ENCODE measurements around the gene PRDM5.
A peak's percentile ranks its signal among the peaks of the same experiment; 100 is the strongest.

PRDM5 gene

DNA sequence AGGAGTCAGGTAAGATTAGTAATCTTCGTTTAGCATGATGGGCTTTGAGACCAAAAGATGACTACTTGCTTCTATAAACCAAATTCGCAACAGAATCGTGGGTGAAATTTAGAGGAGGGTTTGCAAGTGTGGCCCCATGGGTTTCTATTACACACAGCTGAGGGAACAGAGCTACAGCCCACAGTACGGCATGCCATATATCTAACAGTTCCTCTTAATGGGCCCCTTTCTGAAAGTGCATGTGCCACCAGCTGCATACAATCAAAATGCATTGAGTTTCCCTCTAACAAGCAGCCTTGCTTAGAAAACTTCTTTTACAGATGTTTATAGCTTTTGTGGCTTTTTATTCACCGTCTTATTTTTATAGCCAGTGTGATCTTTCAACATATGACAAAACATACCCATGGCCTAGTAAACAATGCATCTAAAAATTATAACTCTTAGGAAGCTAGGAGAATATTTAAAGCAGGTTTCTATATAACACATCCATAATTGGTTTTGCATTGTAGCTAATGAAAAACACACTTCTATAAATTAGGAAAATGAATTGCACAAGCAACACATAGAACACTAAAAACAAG, 202.1 kb downstream of the PRDM5 start:
- H3K4me3 ChIP-seq (ENCODE audit: low read depth, low read length) = no peak overlapping the region
- TF ChIP-seq, protein P1, sequence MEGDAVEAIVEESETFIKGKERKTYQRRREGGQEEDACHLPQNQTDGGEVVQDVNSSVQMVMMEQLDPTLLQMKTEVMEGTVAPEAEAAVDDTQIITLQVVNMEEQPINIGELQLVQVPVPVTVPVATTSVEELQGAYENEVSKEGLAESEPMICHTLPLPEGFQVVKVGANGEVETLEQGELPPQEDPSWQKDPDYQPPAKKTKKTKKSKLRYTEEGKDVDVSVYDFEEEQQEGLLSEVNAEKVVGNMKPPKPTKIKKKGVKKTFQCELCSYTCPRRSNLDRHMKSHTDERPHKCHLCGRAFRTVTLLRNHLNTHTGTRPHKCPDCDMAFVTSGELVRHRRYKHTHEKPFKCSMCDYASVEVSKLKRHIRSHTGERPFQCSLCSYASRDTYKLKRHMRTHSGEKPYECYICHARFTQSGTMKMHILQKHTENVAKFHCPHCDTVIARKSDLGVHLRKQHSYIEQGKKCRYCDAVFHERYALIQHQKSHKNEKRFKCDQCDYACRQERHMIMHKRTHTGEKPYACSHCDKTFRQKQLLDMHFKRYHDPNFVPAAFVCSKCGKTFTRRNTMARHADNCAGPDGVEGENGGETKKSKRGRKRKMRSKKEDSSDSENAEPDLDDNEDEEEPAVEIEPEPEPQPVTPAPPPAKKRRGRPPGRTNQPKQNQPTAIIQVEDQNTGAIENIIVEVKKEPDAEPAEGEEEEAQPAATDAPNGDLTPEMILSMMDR (IDR thresholded peaks at IDR 0.05; ENCODE audit: low read depth, low read length) = no peak

DNA sequence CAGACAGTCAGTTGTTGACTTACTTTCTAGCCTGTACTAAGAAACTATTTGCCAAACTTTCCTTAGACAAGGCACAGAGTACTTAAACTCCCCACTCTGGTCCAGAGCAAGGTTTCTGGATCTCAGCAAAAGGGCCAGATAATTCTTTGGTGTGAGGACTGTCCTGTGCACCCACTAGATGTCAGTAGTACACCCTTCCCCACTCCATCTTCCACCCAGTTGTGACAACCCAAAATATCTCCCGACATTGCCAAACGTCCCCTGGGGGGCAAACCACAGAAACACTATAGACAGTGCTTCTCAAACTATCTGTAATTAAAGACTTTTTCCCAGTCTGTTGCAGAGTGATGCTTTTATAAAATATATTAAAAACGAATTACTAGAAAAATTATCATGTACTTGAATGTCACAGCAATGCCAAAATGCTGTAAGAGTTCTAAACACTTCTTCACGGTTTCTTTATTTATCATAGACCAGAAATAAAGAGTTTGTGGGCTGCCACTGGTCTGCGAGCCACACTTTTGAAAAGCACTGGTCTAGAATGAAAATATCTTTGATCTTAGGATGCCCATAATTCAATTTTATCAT, 203.5 kb downstream of the PRDM5 start:
- H3K4me3 ChIP-seq (ENCODE audit: low read depth, low read length) = no peak overlapping the region

DNA sequence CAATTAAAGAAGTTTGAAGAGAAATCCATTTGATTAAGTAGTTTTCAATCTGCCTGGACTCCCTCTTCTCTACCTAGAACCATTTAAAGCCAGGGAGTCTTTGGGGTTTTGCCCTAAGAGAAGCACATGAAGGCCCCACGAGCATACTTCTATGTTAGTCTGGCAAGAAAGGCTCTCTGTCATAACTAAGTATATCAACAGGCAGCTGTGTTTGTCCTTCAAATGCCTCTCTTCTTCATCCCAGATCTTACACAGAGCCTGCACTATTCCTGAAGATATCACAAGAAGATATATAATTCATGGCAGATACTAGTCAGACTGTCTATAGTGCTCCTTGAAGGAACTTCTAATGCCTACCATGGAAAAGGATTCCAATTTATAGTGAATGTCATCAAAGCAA, 206.2 kb downstream of the PRDM5 start:
- H3K4me3 ChIP-seq (ENCODE audit: low read depth, low read length) = no peak overlapping the region
- TF ChIP-seq, protein P1 (IDR thresholded peaks at IDR 0.05; ENCODE audit: low read depth, low read length) = no peak

More for the DNA sequence above, 203.5 kb downstream of the PRDM5 start:
- TF ChIP-seq, protein P1 (IDR thresholded peaks at IDR 0.05; ENCODE audit: low read depth, low read length) = peak; percentile 77

DNA sequence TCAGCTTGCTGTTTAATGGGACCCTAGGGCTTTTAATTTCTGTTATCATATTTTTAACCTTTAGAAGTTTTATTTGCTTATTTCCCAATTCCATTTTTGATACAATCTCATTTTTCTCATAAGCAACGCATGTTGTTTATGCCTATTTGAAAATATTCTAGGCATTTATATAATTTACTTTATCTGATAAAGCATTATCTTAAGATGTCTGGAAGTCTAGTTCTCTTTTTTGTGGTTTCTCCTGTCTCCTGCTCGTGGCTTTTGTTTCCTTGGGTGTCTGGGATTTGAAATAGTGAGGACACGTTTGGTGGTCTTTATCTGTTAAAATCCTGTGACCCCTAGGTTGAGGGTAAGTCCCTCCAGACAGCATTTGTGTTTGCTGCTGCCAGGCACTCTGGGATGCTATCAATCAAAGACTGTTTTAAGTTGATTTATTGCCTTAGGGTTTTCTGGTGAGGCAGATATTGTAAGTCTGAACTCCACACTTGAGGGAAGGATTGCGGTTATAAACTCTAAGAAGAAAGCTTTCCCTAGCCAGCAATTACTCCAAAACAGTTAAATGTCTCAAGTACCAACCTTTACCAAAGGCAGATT, 208.0 kb downstream of the PRDM5 start:
- no peak overlapping the region for H3K4me3 ChIP-seq (ENCODE audit: low read depth, low read length)
- TF ChIP-seq, protein P1 (IDR thresholded peaks at IDR 0.05; ENCODE audit: low read depth, low read length) = no peak

DNA sequence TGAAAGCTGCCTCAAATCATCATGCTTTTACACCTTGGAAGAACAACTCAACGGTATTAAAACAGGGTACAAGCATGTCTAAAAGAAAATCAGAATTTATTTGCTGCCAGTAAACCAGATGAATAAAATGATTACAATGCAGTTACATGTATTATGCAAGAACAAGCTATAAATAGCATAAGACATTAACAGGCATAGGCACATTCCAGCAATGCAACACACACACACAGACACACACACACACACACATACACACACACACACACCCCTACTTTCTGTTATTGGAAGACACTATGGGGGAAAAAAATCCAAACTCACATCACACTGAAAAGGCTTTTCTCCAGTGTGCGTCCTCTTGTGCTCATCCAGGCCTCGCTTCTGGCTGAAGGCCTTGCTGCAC, 212.5 kb downstream of the PRDM5 start:
- no peak overlapping the region for H3K4me3 ChIP-seq (ENCODE audit: low read depth, low read length)
- TF ChIP-seq, protein P1 (IDR thresholded peaks at IDR 0.05; ENCODE audit: low read depth, low read length) = no peak

DNA sequence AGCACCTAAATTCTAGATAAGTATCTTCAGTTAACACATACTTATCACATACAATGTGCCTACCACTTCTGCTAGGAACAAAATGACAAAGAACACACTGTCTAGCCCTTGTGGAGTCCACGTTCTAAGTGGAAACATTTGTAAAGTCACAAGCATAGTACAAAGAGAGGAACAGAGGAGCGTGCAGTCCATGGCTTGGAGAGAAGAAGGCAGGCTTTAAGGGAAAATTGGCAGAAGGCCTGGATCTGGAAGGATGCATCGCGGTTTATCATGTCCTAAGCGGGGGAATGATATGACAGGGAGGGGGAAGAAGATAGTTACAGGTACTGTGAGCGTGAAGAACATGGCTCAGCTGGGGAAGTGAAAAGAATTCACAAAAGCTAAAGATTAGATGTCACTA, 218.0 kb downstream of the PRDM5 start:
- TF ChIP-seq, protein P1 (IDR thresholded peaks at IDR 0.05; ENCODE audit: low read depth, low read length) = no peak
- no peak overlapping the region for H3K4me3 ChIP-seq (ENCODE audit: low read depth, low read length)

DNA sequence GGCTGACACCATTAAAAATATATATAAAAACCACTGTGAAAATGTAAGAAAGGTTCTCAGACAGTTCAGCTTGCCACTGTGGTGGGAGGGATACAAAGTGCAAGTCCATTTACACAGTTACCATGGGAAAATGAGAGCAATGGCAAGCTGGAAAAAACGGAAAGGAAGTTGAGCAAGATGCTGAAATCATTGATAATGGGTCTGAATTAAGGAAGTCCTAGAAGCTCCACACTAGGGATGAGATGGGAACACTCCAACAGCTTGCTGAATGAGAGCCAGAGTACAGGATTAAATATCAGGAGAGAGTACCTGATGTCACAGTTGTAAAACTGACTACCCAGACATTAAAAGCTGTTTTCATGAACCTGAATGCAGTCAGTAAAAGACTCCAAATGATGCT, 218.6 kb downstream of the PRDM5 start:
- H3K4me3 ChIP-seq (ENCODE audit: low read depth, low read length) = no peak overlapping the region
- TF ChIP-seq, protein P1 (IDR thresholded peaks at IDR 0.05; ENCODE audit: low read depth, low read length) = no peak
